Measurements from ENCODE around the gene TRAPPC6A. TPM values are rescaled to one million over a fixed set of nuclear protein-coding genes. Genes with fewer than 3 reads are reported as not detected.

Gene TRAPPC6A
- total RNA-seq, 4 donors from 2014 or later, result 55.9 to 82.3 (median 71.8) TPM

- no peak for TF ChIP-seq POLR2A (IDR thresholded peaks at IDR 0.05)
- no peak for TF ChIP-seq EP300 (IDR thresholded peaks at IDR 0.05)
- TF ChIP-seq, protein P1, sequence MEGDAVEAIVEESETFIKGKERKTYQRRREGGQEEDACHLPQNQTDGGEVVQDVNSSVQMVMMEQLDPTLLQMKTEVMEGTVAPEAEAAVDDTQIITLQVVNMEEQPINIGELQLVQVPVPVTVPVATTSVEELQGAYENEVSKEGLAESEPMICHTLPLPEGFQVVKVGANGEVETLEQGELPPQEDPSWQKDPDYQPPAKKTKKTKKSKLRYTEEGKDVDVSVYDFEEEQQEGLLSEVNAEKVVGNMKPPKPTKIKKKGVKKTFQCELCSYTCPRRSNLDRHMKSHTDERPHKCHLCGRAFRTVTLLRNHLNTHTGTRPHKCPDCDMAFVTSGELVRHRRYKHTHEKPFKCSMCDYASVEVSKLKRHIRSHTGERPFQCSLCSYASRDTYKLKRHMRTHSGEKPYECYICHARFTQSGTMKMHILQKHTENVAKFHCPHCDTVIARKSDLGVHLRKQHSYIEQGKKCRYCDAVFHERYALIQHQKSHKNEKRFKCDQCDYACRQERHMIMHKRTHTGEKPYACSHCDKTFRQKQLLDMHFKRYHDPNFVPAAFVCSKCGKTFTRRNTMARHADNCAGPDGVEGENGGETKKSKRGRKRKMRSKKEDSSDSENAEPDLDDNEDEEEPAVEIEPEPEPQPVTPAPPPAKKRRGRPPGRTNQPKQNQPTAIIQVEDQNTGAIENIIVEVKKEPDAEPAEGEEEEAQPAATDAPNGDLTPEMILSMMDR (IDR thresholded peaks at IDR 0.05), result no peak
- TF ChIP-seq POLR2AphosphoS5 (IDR thresholded peaks at IDR 0.05), result no peak
- 92% methylated on average over 22 of the region's 28 CpGs for WGBS
- H3K27me3 ChIP-seq, result no peaks in the 10 kb centered on the region
- DNase-seq (ENCODE audit: low spot score in 2 of 2), result no peak
- peaks cover 22% of the 10 kb centered on the region for H3K4me1 ChIP-seq
- H3K27ac ChIP-seq, result no peak overlapping the region
- H3K36me3 ChIP-seq, result peaks cover 57% of the 10 kb centered on the region
- no peak overlapping the region for H3K4me3 ChIP-seq
- no peaks in the 10 kb centered on the region for H3K9me3 ChIP-seq
Observed at GRCh38 chr19:45141203-45141900, 36.7 kb downstream of the TRAPPC6A start.

GRCh38 chr19:45140533-45140932 lies 37.5 kb downstream of the TRAPPC6A start:
- H3K4me1 ChIP-seq, result peaks cover 23% of the 10 kb centered on the region
- H3K27ac ChIP-seq, result no peak overlapping the region
- H3K27me3 ChIP-seq, result no peaks in the 10 kb centered on the region
- H3K36me3 ChIP-seq, result peaks cover 51% of the 10 kb centered on the region
- H3K4me3 ChIP-seq, result no peak overlapping the region
- 94% methylated on average over 8 of the region's 11 CpGs for WGBS
- DNase-seq (ENCODE audit: low spot score in 2 of 2), result no peak
- H3K9me3 ChIP-seq, result no peaks in the 10 kb centered on the region
- TF ChIP-seq, protein P1 (IDR thresholded peaks at IDR 0.05), result no peak
- TF ChIP-seq POLR2AphosphoS5 (IDR thresholded peaks at IDR 0.05), result no peak
- TF ChIP-seq POLR2A (IDR thresholded peaks at IDR 0.05), result no peak
- no peak for TF ChIP-seq EP300 (IDR thresholded peaks at IDR 0.05)

- peaks cover 47% of the 10 kb centered on the region for H3K36me3 ChIP-seq
- H3K27ac ChIP-seq, result no peak overlapping the region
- no peak overlapping the region for H3K4me3 ChIP-seq
- H3K4me1 ChIP-seq, result peaks cover 23% of the 10 kb centered on the region
- DNase-seq (ENCODE audit: low spot score in 2 of 2), result no peak
- TF ChIP-seq, protein P1 (IDR thresholded peaks at IDR 0.05), result no peak
- TF ChIP-seq POLR2AphosphoS5 (IDR thresholded peaks at IDR 0.05), result no peak
- TF ChIP-seq EP300 (IDR thresholded peaks at IDR 0.05), result no peak
- TF ChIP-seq POLR2A (IDR thresholded peaks at IDR 0.05), result no peak
- no peaks in the 10 kb centered on the region for H3K27me3 ChIP-seq
- no peaks in the 10 kb centered on the region for H3K9me3 ChIP-seq
- 89% methylated on average over 6 of the region's 8 CpGs for WGBS
Observed at GRCh38 chr19:45140144-45140503, 37.9 kb downstream of the TRAPPC6A start.

GRCh38 chr19:45139286-45140143 lies 38.5 kb downstream of the TRAPPC6A start:
- H3K9me3 ChIP-seq, result no peaks in the 10 kb centered on the region
- no peak for DNase-seq (ENCODE audit: low spot score in 2 of 2)
- H3K4me3 ChIP-seq, result no peak overlapping the region
- no peaks in the 10 kb centered on the region for H3K27me3 ChIP-seq
- 96% methylated on average over 18 of the region's 24 CpGs for WGBS
- TF ChIP-seq POLR2A (IDR thresholded peaks at IDR 0.05) (no peak), POLR2AphosphoS5 (IDR thresholded peaks at IDR 0.05) (no peak), EP300 (IDR thresholded peaks at IDR 0.05) (no peak)
- TF ChIP-seq, protein P1 (IDR thresholded peaks at IDR 0.05), result no peak
- no peak overlapping the region for H3K27ac ChIP-seq
- peaks cover 41% of the 10 kb centered on the region for H3K36me3 ChIP-seq
- H3K4me1 ChIP-seq, result peaks cover 23% of the 10 kb centered on the region

- no peak for DNase-seq (ENCODE audit: low spot score in 2 of 2)
- H3K27me3 ChIP-seq, result no peaks in the 10 kb centered on the region
- H3K36me3 ChIP-seq, result peaks cover 31% of the 10 kb centered on the region
- H3K9me3 ChIP-seq, result no peaks in the 10 kb centered on the region
- 55% methylated on average over 11 of the region's 11 CpGs for WGBS
- H3K4me1 ChIP-seq, result peaks cover 23% of the 10 kb centered on the region
- no peak for TF ChIP-seq POLR2A (IDR thresholded peaks at IDR 0.05)
- TF ChIP-seq, protein P1 (IDR thresholded peaks at IDR 0.05), result no peak
- H3K4me3 ChIP-seq, result no peak overlapping the region
- no peak overlapping the region for H3K27ac ChIP-seq
Observed at GRCh38 chr19:45138303-45138751, 39.7 kb downstream of the TRAPPC6A start.

Data from suprapubic skin (tissue), 4 donors.